Effector memory CD8-positive, alpha-beta T cell (primary cell): ENCODE data around the gene ZNF77.

Source experiments
- ATAC-seq: fragments of 150-1000 bp; cut with Tn5 transposase; replicated peaks from 2 replicates; pipeline ENCODE4 v1.10.0; 2021; ENCODE audit warnings: mild to moderate bottlenecking, moderate library complexity
- DNase-seq, 3 experiments: peaks; one replicate each; pipeline ENCODE4 v3.0.0; 2021
- H3K27ac Mint-ChIP-seq, 2 donors: one replicate each; pipeline ENCODE4 v1.8.0; 2022; ENCODE audit warnings: mild to moderate bottlenecking in 2 of 2, mixed read lengths in 2 of 2, moderate library complexity in 2 of 2
- H3K27me3 Mint-ChIP-seq, 2 donors: one replicate each; pipeline ENCODE4 v1.8.0; 2022; ENCODE audit warnings: mixed read lengths in 2 of 2
- H3K36me3 Mint-ChIP-seq: one replicate; pipeline ENCODE4 v1.8.0; 2022; ENCODE audit warnings: mild to moderate bottlenecking, moderate library complexity, mixed read lengths; ENCODE audit not compliant: insufficient read depth
- H3K4me1 Mint-ChIP-seq, 2 donors: one replicate each; pipeline ENCODE4 v1.8.0; 2022; ENCODE audit warnings: low read depth in 2 of 2, mixed read lengths in 2 of 2
- H3K4me3 Mint-ChIP-seq, 2 donors: one replicate each; pipeline ENCODE4 v1.8.0; 2022; ENCODE audit warnings: mild to moderate bottlenecking in 2 of 2, mixed read lengths in 2 of 2, moderate library complexity in 2 of 2
- H3K9me3 Mint-ChIP-seq, 2 donors: one replicate each; pipeline ENCODE4 v1.8.0; 2022; ENCODE audit warnings: mixed read lengths in 2 of 2

Gene ZNF77

GRCh38 chr19:2888731-2889224 is 56.0 kb downstream of the ZNF77 start:
- Mint-ChIP-seq H3K4me1 (no peaks in the 10 kb centered on the region), H3K27me3 (peaks cover 2 to 4% of the 10 kb centered on the region in 2 donors), H3K27ac (peak overlapping the region; percentile 46 to 51), H3K4me3 (peak overlapping the region; percentile 20 to 64), H3K36me3 (no peaks in the 10 kb centered on the region), H3K9me3 (no peaks in the 10 kb centered on the region)
- ATAC-seq (peak; percentile 68), DNase-seq (peak; percentile 18 to 32 (median 32))

DNA sequence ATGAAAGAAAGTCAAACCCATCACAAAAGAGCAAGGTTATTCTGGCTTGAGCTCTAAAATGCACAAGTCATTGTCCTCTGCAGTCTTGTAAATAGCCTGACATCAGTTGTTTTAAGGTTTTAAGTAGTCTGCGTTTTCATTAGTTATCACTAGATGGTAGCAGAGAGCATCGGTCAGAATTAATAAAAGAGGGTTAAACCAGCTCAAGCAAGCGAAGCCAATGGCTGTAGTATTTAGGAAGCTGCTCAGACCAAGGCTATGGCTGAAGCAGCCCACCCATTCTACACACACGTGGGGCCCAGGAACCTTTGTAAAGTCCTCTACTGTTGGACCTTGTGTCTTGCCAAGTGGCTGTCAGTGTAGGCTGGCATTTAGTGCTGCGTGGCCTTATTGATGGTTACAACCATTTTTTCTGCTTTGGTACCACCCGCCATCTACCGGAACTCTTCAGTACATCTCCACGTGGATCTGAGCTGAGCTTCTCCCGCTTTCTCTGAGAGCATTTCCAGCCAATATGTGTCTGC is 57.3 kb downstream of the ZNF77 start:
- DNase-seq = peak in 1 of 3 experiments; percentile 12
- no peaks in the 10 kb centered on the region for H3K4me1 Mint-ChIP-seq
- ATAC-seq = no peak
- no peaks in the 10 kb centered on the region for H3K36me3 Mint-ChIP-seq
- H3K27ac Mint-ChIP-seq = no peak overlapping the region
- H3K4me3 Mint-ChIP-seq = no peak overlapping the region
- H3K9me3 Mint-ChIP-seq = no peaks in the 10 kb centered on the region
- H3K27me3 Mint-ChIP-seq = peaks cover 6 to 9% of the 10 kb centered on the region in 2 donors

DNA sequence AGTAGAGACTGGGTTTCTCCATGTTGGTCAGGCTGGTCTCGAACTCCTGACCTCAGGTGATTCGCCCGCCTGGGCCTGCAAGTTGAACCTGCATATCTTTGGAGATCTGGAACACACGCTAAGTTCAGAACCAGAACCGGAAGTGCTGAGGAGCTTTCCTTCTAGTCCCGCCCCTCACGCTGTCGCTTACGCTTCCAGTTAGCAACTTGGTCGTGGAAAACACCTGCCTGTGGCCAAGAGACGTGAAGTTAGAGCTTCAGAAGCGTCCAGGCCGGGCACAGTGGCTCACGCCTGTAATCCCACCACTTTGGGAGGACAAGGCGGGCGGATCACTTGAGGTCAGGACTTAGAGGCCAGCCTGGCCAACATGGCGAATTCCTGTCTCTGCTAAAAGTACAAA is 59.0 kb downstream of the ZNF77 start:
- no peak overlapping the region for H3K27ac Mint-ChIP-seq
- no peak for ATAC-seq
- H3K4me1 Mint-ChIP-seq = no peaks in the 10 kb centered on the region
- H3K36me3 Mint-ChIP-seq = no peaks in the 10 kb centered on the region
- H3K4me3 Mint-ChIP-seq = no peak overlapping the region
- H3K9me3 Mint-ChIP-seq = no peaks in the 10 kb centered on the region
- H3K27me3 Mint-ChIP-seq = peaks cover 6 to 9% of the 10 kb centered on the region in 2 donors
- DNase-seq = no peak

DNA sequence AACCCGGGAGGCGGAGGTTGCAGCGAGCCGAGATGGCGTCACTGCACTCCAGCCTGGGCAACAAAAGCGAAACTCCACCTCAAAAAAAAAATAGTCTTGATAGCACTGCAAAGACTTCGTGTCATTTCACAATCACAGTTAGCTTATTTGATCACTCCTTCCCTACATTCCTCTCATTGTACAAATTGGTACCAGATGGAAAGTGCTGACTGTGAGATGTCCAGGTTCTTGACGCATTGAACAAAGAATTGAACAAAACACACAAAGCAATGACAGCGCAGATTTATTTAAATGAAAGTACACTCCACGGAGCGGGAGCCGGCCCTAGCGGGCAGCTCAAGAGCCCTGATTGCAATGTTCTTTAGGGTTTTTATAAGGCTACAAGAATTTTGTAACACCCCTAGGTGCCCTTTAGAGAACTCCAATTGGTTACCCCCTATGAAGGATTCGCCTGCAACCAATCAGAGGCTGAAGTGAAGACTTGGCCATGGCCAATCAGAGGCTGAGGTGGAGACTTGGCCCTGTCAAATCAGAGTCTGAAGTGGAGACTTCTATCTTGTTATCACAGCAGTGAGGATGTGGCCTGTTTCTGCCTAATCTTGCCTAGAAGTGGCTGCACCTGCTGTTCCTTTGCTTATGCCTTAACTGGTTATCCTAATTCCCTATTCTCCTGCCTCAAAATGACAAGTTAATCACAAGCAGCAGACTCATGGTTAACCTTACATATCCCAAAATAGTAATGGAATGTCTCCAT is 60.9 kb downstream of the ZNF77 start:
- Mint-ChIP-seq H3K4me1 (no peaks in the 10 kb centered on the region), H3K4me3 (no peak overlapping the region), H3K9me3 (no peaks in the 10 kb centered on the region), H3K27me3 (peaks cover 6 to 9% of the 10 kb centered on the region in 2 donors), H3K27ac (no peak overlapping the region), H3K36me3 (peaks cover 3% of the 10 kb centered on the region)
- DNase-seq (no peak), ATAC-seq (no peak)
